Inflammatory macrophage treated with lipopolysaccharide for 1 hour (primary cell): ENCODE results near the gene SBF2.

Experiments
- DNase-seq, 2 donors: peaks; one replicate each; pipeline ENCODE4 v3.0.0-alpha.2; 2020 to 2022

SBF2 gene

GRCh38 chr11:9736365-9736764 is 557.7 kb downstream of the SBF2 start:
- no peak for DNase-seq

- no peak for DNase-seq
Observed at GRCh38 chr11:9735919-9736318, 558.1 kb downstream of the SBF2 start.

GRCh38 chr11:9735236-9735635 is 558.8 kb downstream of the SBF2 start:
- no peak for DNase-seq

- DNase-seq: no peak
Observed at GRCh38 chr11:9733212-9733611, 560.8 kb downstream of the SBF2 start.

GRCh38 chr11:9732453-9732852 is 561.6 kb downstream of the SBF2 start:
- DNase-seq: no peak

GRCh38 chr11:9731256-9731655 is 562.8 kb downstream of the SBF2 start:
- DNase-seq: no peak
